Keratinocyte (primary cell): Measurements from ENCODE around the gene CKS1B.

Experiments used
- CTCF ChIP-seq, 3 experiments: IDR thresholded peaks in 1 of 3; conservative IDR thresholded peaks in 1 of 3; optimal IDR thresholded peaks in 1 of 3; 2 replicates in 2 of 3; 3 replicates in 1 of 3; pipeline versions ENCODE3 to v1.5.1; 2011; ENCODE audit warnings: low read length in 3 of 3, mild to moderate bottlenecking in 3 of 3, moderate library complexity in 2 of 3, control low read depth in 1 of 3, inconsistent platforms in 1 of 3; ENCODE audit not compliant: insufficient read depth in 2 of 3; ENCODE audit errors: extremely low read depth in 1 of 3
- EZH2 ChIP-seq: IDR thresholded peaks from one replicate; pipeline ENCODE4 v1.6.1; 2012; ENCODE audit warnings: inconsistent platforms, mild to moderate bottlenecking, low read length, moderate library complexity

GRCh38 chr1:154951901-154952657, 22.4 kb upstream of the CKS1B start:
- no peak for TF ChIP-seq CTCF (optimal IDR thresholded peaks at IDR 0.05 in 1 of 3, IDR thresholded peaks at IDR 0.05 in 1 of 3, conservative IDR thresholded peaks at IDR 0.05 in 1 of 3; ENCODE audit: extremely low read depth in 1 of 3, insufficient read depth in 2 of 3, low read length in 3 of 3)
- no peak for TF ChIP-seq EZH2
